HEK293 (cell line): ENCODE results near the gene DUSP14.

Experiments used
- CTCF ChIA-PET: fragments of 350-600 bp; formaldehyde crosslinking; extraction: SDS; loops from one replicate; lab custom pipeline; 2021; ENCODE audit warnings: antibody characterized with exemption; lab: Yijun Ruan, JAX
- POLR2A ChIA-PET: fragments of 300-600 bp; formaldehyde crosslinking; extraction: SDS; loops from one replicate; lab custom pipeline; 2020; ENCODE audit warnings: antibody characterized with exemption, inconsistent platforms; lab: Yijun Ruan, JAX
- H3K27ac ChIP-seq: fragments of 200-500 bp; sonication (Bioruptor generic); 2 replicates; pipeline ENCODE4 v1.5.1; 2014; ENCODE audit warnings: low read depth, low read length, control low read depth, inconsistent platforms; ENCODE audit errors: extremely low read depth
- H3K36me3 ChIP-seq, 2 experiments: fragments of 200-500 bp in 1 of 2; sonication (Bioruptor generic) in 1 of 2; 1 replicate in 1 of 2; 2 replicates in 1 of 2; pipeline ENCODE4 v1.5.1; 2014 to 2017; ENCODE audit warnings: inconsistent platforms in 2 of 2, low read length in 2 of 2; ENCODE audit not compliant: control insufficient read depth in 2 of 2, insufficient read depth in 1 of 2
- H3K4me1 ChIP-seq: fragments of 200-500 bp; sonication (Bioruptor generic); 2 replicates; pipeline ENCODE4 v1.5.1; 2014; ENCODE audit warnings: mild to moderate bottlenecking, low read length, inconsistent platforms; ENCODE audit not compliant: control insufficient read depth, insufficient read depth
- H3K4me3 ChIP-seq: 2 replicates; pipeline ENCODE4 v1.5.1; 2011; ENCODE audit warnings: low read depth, mild to moderate bottlenecking, control low read depth, low read length, moderate library complexity
- H3K9me3 ChIP-seq: fragments of 200-500 bp; sonication (Bioruptor generic); 2 replicates; pipeline ENCODE4 v1.5.1; 2014; ENCODE audit warnings: low read depth, low read length, inconsistent platforms; ENCODE audit not compliant: control insufficient read depth, insufficient read depth
- BCL11B ChIP-seq: fragments of 450-650 bp; formaldehyde crosslinking; IDR thresholded peaks from 2 replicates; pipeline ENCODE4 v1.5.1; 2016; ENCODE audit warnings: low read depth, missing biosample characterization, missing genetic modification characterization
- GLIS1 ChIP-seq: fragments of 450-650 bp; formaldehyde crosslinking; IDR thresholded peaks from 2 replicates; pipeline ENCODE4 v1.5.1; 2016; ENCODE audit warnings: missing biosample characterization, missing genetic modification characterization
- IKZF3 ChIP-seq: fragments of 450-650 bp; IDR thresholded peaks from 2 replicates; pipeline ENCODE4 v1.5.0; 2018; ENCODE audit warnings: missing biosample characterization, mild to moderate bottlenecking, missing genetic modification characterization, moderate library complexity
- OSR2 ChIP-seq: fragments of 450-650 bp; formaldehyde crosslinking; IDR thresholded peaks from 2 replicates; pipeline ENCODE4 v1.5.1; 2016; ENCODE audit warnings: missing biosample characterization, missing genetic modification characterization
- PATZ1 ChIP-seq: fragments of 450-650 bp; formaldehyde crosslinking; IDR thresholded peaks from 2 replicates; pipeline ENCODE4 v1.5.1; 2016; ENCODE audit warnings: missing biosample characterization, missing genetic modification characterization
- SP7 ChIP-seq: fragments of 450-650 bp; formaldehyde crosslinking; IDR thresholded peaks from 2 replicates; pipeline ENCODE4 v1.5.1; 2016; ENCODE audit warnings: missing biosample characterization, missing genetic modification characterization
- WT1 ChIP-seq: fragments of 450-650 bp; formaldehyde crosslinking; IDR thresholded peaks from 2 replicates; pipeline ENCODE4 v1.5.1; 2016; ENCODE audit warnings: missing biosample characterization, missing genetic modification characterization
- ZBTB21 ChIP-seq: fragments of 450-650 bp; formaldehyde crosslinking; IDR thresholded peaks from 2 replicates; pipeline ENCODE4 v1.5.1; 2017; ENCODE audit warnings: missing biosample characterization, missing genetic modification characterization
- ZFHX2 ChIP-seq: fragments of 450-650 bp; formaldehyde crosslinking; conservative IDR thresholded peaks from 2 replicates; pipeline ENCODE4 v1.5.1; 2016; ENCODE audit warnings: missing biosample characterization, missing genetic modification characterization
- ZNF121 ChIP-seq: fragments of 450-650 bp; formaldehyde crosslinking; IDR thresholded peaks from 2 replicates; pipeline ENCODE4 v1.5.1; 2016; ENCODE audit warnings: missing biosample characterization, missing genetic modification characterization
- ZNF146 ChIP-seq: fragments of 450-650 bp; formaldehyde crosslinking; IDR thresholded peaks from 2 replicates; pipeline ENCODE4 v1.5.1; 2016; ENCODE audit warnings: missing biosample characterization, missing genetic modification characterization
- ZNF202 ChIP-seq: fragments of 450-650 bp; formaldehyde crosslinking; IDR thresholded peaks from 2 replicates; pipeline ENCODE4 v1.5.1; 2016; ENCODE audit warnings: missing biosample characterization, missing genetic modification characterization, borderline replicate concordance
- ZNF335 ChIP-seq: fragments of 450-650 bp; formaldehyde crosslinking; conservative IDR thresholded peaks from 2 replicates; pipeline ENCODE4 v1.5.1; 2016; ENCODE audit warnings: missing biosample characterization, missing genetic modification characterization
- ZNF391 ChIP-seq: fragments of 450-650 bp; formaldehyde crosslinking; IDR thresholded peaks from 2 replicates; pipeline ENCODE4 v1.5.1; 2016; ENCODE audit warnings: low read depth, missing biosample characterization, missing genetic modification characterization, borderline replicate concordance
- ZNF600 ChIP-seq: fragments of 450-650 bp; formaldehyde crosslinking; IDR thresholded peaks from 2 replicates; pipeline ENCODE4 v1.5.1; 2016; ENCODE audit warnings: missing biosample characterization, missing genetic modification characterization
- ZNF624 ChIP-seq: fragments of 450-650 bp; formaldehyde crosslinking; IDR thresholded peaks from 2 replicates; pipeline ENCODE4 v1.5.1; 2017; ENCODE audit warnings: missing biosample characterization, missing genetic modification characterization
- ZNF629 ChIP-seq: fragments of 450-650 bp; formaldehyde crosslinking; IDR thresholded peaks from 2 replicates; pipeline ENCODE4 v1.5.1; 2017; ENCODE audit warnings: missing biosample characterization, missing genetic modification characterization
- ZNF654 ChIP-seq: fragments of 450-650 bp; formaldehyde crosslinking; IDR thresholded peaks from 2 replicates; pipeline ENCODE4 v1.5.1; 2016; ENCODE audit warnings: low read depth, missing biosample characterization, missing genetic modification characterization
- ZNF791 ChIP-seq: fragments of 450-650 bp; formaldehyde crosslinking; IDR thresholded peaks from 2 replicates; pipeline ENCODE4 v1.5.1; 2016; ENCODE audit warnings: missing biosample characterization, missing genetic modification characterization
- ZSCAN30 ChIP-seq: fragments of 450-650 bp; IDR thresholded peaks from 2 replicates; pipeline ENCODE4 v1.5.1; 2018; ENCODE audit warnings: missing biosample characterization, mild to moderate bottlenecking, missing genetic modification characterization, moderate library complexity
- TF ChIP-seq, protein P1 (sequence below): fragments of 450-650 bp; formaldehyde crosslinking; IDR thresholded peaks from 2 replicates; pipeline ENCODE4 v1.5.1; 2016; ENCODE audit warnings: missing biosample characterization, missing genetic modification characterization
- TF ChIP-seq, protein P2 (sequence below): fragments of 450-650 bp; formaldehyde crosslinking; optimal IDR thresholded peaks from 2 replicates; pipeline ENCODE3; 2016; ENCODE audit warnings: missing biosample characterization, mild to moderate bottlenecking, missing genetic modification characterization
- TF ChIP-seq, protein P3 (sequence below): fragments of 450-650 bp; formaldehyde crosslinking; IDR thresholded peaks from 2 replicates; pipeline ENCODE4 v1.5.1; 2016; ENCODE audit warnings: missing biosample characterization, missing genetic modification characterization
- TF ChIP-seq, protein P4 (sequence below): fragments of 450-650 bp; formaldehyde crosslinking; IDR thresholded peaks from 2 replicates; pipeline ENCODE4 v1.5.1; 2017; ENCODE audit warnings: missing biosample characterization, missing genetic modification characterization

The DUSP14 gene

GRCh38 chr17:37481001-37481665 is 8.6 kb upstream of the DUSP14 start (continued):
- TF ChIP-seq, protein P1, sequence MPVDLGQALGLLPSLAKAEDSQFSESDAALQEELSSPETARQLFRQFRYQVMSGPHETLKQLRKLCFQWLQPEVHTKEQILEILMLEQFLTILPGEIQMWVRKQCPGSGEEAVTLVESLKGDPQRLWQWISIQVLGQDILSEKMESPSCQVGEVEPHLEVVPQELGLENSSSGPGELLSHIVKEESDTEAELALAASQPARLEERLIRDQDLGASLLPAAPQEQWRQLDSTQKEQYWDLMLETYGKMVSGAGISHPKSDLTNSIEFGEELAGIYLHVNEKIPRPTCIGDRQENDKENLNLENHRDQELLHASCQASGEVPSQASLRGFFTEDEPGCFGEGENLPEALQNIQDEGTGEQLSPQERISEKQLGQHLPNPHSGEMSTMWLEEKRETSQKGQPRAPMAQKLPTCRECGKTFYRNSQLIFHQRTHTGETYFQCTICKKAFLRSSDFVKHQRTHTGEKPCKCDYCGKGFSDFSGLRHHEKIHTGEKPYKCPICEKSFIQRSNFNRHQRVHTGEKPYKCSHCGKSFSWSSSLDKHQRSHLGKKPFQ (tag by site-specific recombination), result peak; percentile 46; the same call in 1 of the 2 replicates
- TF ChIP-seq ZNF654, result no peak
- peak; percentile 56 for TF ChIP-seq ZFHX2 (tag by site-specific recombination)
- no peak for TF ChIP-seq ZSCAN30 (tag by site-specific recombination)
- TF ChIP-seq ZNF121 (tag by site-specific recombination), result no peak
- TF ChIP-seq BCL11B (tag by site-specific recombination), result no peak
- TF ChIP-seq WT1 (tag by site-specific recombination), result no peak
- TF ChIP-seq SP7 (tag by site-specific recombination), result peak; percentile 53; the same call in 1 of the 2 replicates

DNA sequence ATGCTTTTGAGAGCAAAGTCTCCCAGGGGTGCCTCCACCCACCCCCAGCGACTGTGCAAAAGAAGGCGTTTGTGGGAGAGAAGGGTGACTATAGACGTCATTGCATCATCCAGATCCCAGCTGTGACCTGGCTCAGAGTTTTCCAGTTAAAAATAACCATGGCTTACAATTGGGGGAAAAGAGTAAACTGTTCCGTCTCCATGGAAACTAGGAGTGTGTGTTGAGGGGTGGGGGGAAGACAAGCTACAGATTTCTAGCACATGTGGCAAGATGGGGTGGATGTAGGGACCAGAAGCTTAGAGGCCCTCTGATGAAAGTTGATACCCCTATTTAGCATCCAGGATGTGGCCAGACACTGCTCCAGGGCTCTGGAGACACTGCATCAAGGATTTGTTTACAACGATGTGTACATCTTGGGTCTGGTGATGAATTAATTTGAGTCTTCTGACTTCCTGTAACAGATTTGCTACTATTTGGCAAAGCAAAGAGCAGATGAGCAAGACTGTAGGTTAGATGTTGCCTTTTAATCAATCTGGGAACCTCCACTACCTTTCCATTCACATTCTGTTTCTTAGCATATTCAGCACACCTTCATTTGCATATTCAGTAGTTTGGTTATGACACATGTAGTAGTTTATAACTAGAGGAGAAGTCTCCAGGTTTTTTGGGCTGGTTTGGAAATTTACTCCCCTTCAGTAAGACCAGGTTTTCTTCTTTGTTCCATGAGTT is 6.2 kb upstream of the DUSP14 start:
- ChIA-PET POLR2A (interaction anchor here (0.7 to 1.3 kb wide), 3 partner anchors 8 to 76 kb away, joined by 3 to 6 read pairs (median 3); partner anchors contain the start of genes ACACA and TADA2A), CTCF (interaction anchor here (0.7 to 1.4 kb wide), 4 partner anchors 11 to 308 kb away, joined by 3 to 4 read pairs (median 3); no protein-coding TSS in a partner anchor)
- Histone ChIP-seq H3K4me3 (no peak overlapping the region), H3K4me1 (peaks cover 21% of the 10 kb centered on the region), H3K27ac (no peak overlapping the region), H3K9me3 (no peaks in the 10 kb centered on the region), H3K36me3 (peaks cover 13 to 17% of the 10 kb centered on the region in 2 experiments)
- TF ChIP-seq, protein P2, sequence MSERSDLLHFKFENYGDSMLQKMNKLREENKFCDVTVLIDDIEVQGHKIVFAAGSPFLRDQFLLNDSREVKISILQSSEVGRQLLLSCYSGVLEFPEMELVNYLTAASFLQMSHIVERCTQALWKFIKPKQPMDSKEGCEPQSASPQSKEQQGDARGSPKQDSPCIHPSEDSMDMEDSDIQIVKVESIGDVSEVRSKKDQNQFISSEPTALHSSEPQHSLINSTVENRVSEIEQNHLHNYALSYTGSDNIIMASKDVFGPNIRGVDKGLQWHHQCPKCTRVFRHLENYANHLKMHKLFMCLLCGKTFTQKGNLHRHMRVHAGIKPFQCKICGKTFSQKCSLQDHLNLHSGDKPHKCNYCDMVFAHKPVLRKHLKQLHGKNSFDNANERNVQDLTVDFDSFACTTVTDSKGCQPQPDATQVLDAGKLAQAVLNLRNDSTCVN (tag by site-specific recombination), result no peak
- peak; percentile 79 for TF ChIP-seq ZNF629 (tag by site-specific recombination)
- no peak for TF ChIP-seq ZNF624 (tag by site-specific recombination)
- peak; percentile 41; the same call in 1 of the 2 replicates for TF ChIP-seq IKZF3 (tag by site-specific recombination)
- TF ChIP-seq ZBTB21, result peak; percentile 51; the same call in 1 of the 2 replicates
- TF ChIP-seq OSR2 (tag by site-specific recombination), result peak; percentile 79
- TF ChIP-seq, protein P3, sequence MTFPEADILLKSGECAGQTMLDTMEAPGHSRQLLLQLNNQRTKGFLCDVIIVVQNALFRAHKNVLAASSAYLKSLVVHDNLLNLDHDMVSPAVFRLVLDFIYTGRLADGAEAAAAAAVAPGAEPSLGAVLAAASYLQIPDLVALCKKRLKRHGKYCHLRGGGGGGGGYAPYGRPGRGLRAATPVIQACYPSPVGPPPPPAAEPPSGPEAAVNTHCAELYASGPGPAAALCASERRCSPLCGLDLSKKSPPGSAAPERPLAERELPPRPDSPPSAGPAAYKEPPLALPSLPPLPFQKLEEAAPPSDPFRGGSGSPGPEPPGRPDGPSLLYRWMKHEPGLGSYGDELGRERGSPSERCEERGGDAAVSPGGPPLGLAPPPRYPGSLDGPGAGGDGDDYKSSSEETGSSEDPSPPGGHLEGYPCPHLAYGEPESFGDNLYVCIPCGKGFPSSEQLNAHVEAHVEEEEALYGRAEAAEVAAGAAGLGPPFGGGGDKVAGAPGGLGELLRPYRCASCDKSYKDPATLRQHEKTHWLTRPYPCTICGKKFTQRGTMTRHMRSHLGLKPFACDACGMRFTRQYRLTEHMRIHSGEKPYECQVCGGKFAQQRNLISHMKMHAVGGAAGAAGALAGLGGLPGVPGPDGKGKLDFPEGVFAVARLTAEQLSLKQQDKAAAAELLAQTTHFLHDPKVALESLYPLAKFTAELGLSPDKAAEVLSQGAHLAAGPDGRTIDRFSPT (tag by site-specific recombination), result no peak
- TF ChIP-seq, protein P1 (tag by site-specific recombination), result no peak
- TF ChIP-seq ZNF391 (tag by site-specific recombination), result 0 out of 2 replicates have a peak, but pooled peaks have one; percentile 19
- no peak for TF ChIP-seq ZNF791
- TF ChIP-seq PATZ1 (tag by site-specific recombination), result peak; percentile 65
- TF ChIP-seq, protein P4, sequence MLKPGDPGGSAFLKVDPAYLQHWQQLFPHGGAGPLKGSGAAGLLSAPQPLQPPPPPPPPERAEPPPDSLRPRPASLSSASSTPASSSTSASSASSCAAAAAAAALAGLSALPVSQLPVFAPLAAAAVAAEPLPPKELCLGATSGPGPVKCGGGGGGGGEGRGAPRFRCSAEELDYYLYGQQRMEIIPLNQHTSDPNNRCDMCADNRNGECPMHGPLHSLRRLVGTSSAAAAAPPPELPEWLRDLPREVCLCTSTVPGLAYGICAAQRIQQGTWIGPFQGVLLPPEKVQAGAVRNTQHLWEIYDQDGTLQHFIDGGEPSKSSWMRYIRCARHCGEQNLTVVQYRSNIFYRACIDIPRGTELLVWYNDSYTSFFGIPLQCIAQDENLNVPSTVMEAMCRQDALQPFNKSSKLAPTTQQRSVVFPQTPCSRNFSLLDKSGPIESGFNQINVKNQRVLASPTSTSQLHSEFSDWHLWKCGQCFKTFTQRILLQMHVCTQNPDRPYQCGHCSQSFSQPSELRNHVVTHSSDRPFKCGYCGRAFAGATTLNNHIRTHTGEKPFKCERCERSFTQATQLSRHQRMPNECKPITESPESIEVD (tag by site-specific recombination), result peak; percentile 58; the same call in 1 of the 2 replicates
- TF ChIP-seq ZNF600, result 0 out of 2 replicates have a peak, but pooled peaks have one; percentile 14
- TF ChIP-seq GLIS1, result peak; percentile 51
- no peak for TF ChIP-seq ZNF146 (tag by site-specific recombination)
- peak; percentile 60 for TF ChIP-seq ZNF335
- TF ChIP-seq ZNF202 (tag by site-specific recombination), result no peak
